Vagina (tissue), 2 donors: ENCODE data around the gene NGEF.

Source experiments
- CTCF ChIP-seq, 3 experiments: fragments of 450-650 bp in 2 of 3; fragments of 200-600 bp in 1 of 3; sonication (generic) in 1 of 3; IDR thresholded peaks; one replicate each; pipeline ENCODE4 v1.5.1; 2017 to 2019; ENCODE audit warnings: antibody characterized with exemption in 3 of 3, mild to moderate bottlenecking in 2 of 3, moderate library complexity in 2 of 3
- POLR2AphosphoS5 ChIP-seq, 2 donors: sonication (generic); formaldehyde crosslinking; IDR thresholded peaks; one replicate each; pipeline ENCODE4 v1.9.0; 2017; ENCODE audit warnings: antibody characterized with exemption in 2 of 2, mild to moderate bottlenecking in 2 of 2, low read depth in 1 of 2; ENCODE audit not compliant: insufficient read depth in 1 of 2

DNA sequence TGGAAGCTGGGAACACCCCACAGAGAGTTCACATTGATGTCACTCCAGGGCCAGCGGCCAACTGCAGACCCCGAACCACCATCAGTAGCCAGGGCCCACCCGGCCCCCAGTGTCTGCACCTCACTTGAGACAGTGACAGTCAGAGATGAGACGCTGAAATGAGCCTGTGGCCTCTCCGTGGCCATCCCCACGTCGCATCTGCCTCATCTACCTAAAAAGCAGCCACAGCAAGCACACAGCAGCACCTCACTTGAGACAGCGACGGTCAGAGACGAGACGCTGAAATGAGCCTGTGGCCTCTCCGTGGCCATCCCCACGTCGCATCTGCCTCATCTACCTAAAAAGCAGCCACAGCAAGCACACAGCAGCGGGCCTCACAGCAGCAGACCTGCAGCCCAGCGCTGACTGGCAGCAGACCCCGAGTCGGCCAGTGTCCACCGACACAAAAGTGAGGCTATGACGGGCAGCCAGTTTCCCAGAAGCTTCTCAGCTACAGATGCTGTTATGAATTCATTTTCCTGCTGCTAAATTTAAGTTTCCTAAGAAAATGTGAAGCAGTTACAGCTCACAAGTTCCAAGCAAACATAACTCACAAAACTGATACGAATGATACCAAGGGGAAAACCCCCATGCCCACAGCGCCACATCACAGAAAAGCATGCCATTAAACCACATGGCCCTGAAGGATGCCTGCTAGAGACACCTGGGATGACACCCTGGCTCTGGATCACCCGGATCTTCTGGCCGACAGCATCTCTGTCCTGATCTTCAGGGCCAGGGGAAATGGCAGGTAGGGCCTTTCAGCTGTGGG is 115.3 kb downstream of the NGEF start:
- TF ChIP-seq CTCF (IDR thresholded peaks at IDR 0.05) (no peak), POLR2AphosphoS5 (IDR thresholded peaks at IDR 0.05; ENCODE audit: insufficient read depth in 1 of 2, low read depth in 1 of 2) (no peak)
